Thyroid gland (tissue), 4 donors: ENCODE data around the gene PARD6B. TPM values are rescaled to one million over a fixed set of nuclear protein-coding genes. Genes with fewer than 3 reads are reported as not detected.
A peak's percentile ranks its signal among the peaks of the same experiment; 100 is the strongest.

ENCODE experiments used
- DNase-seq, 2 donors: peaks; one replicate each; pipeline ENCODE4 v3.0.0-alpha.2; 2019
- H3K27ac ChIP-seq, 3 donors: fragments of 200-600 bp; sonication (generic); 1 replicate in 2 of 3; 2 replicates in 1 of 3; pipeline ENCODE4 v1.5.1; 2016 to 2019; ENCODE audit warnings: mild to moderate bottlenecking in 1 of 3, moderate library complexity in 1 of 3
- H3K27me3 ChIP-seq: fragments of 200-600 bp; sonication (generic); one replicate; pipeline ENCODE4 v1.5.1; 2019
- H3K36me3 ChIP-seq, 2 donors: fragments of 200-600 bp; sonication (generic); one replicate each; pipeline ENCODE4 v1.5.1; 2016 to 2019
- H3K4me1 ChIP-seq, 2 donors: fragments of 200-600 bp; sonication (generic); one replicate each; pipeline ENCODE4 v1.5.1; 2017 to 2019
- H3K4me3 ChIP-seq, 3 donors: fragments of 200-600 bp; sonication (generic); replicated peaks in 1 of 3; 1 replicate in 2 of 3; 2 replicates in 1 of 3; pipeline ENCODE4 v1.5.1; 2016; ENCODE audit warnings: mild to moderate bottlenecking in 1 of 3
- H3K9me3 ChIP-seq: fragments of 200-600 bp; sonication (generic); one replicate; pipeline ENCODE4 v1.5.1; 2017
- POLR2A ChIP-seq, 2 donors: fragments of 450-650 bp; IDR thresholded peaks; one replicate each; pipeline ENCODE4 v1.6.1; 2017; ENCODE audit warnings: antibody characterized with exemption in 2 of 2, mild to moderate bottlenecking in 2 of 2, moderate library complexity in 1 of 2
- WGBS, 2 donors: methylation state at CpG; one replicate each; pipeline ENCODE4 v1.1.5; 2017; 5-methylcytosine and 5-hydroxymethylcytosine counted together
- intact Hi-C: fragments of 100-400 bp; cut with DNase I; formaldehyde crosslinking; loops from one replicate; pipeline ENCODE4 v1.15.1; 2023
- total RNA-seq, 4 donors: library from RNA; depleted of rRNA; stranded (reverse); fragments of >200 nt; gene quantifications; one replicate each; pipeline ENCODE4 v1.2.3, GENCODE V29; 2016
- TF ChIP-seq, protein P1 (sequence below), 6 experiments: fragments of 200-600 bp in 3 of 6; fragments of 450-650 bp in 3 of 6; sonication (generic) in 3 of 6; IDR thresholded peaks; one replicate each; pipeline ENCODE4 v1.5.1; 2016 to 2019; ENCODE audit warnings: antibody characterized with exemption in 6 of 6, mild to moderate bottlenecking in 2 of 6, inconsistent platforms in 1 of 6, moderate library complexity in 1 of 6

PARD6B gene
- total RNA-seq, 4 donors from 2014 or later: 14.3 to 18.1 (median 17.7) TPM

DNA sequence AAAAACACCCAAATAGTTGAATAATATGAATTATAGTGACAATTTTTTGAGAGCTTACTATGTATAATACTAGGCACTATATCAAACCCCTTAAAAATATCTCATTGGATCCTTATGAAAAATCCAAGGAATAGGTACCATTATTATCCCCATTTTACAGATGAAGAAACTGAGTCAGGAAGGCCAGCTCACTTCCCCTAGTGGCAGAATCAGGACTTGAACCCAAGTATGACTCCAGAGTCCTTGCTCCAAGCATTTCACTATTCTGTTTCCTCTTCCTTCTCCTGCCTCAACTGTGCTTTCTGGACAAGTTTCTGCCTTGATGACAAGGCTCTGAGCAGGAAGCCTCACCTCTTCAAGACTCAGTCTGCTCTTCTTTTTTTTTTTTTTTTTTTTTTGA lies 10.8 kb upstream of the PARD6B start:
- Histone ChIP-seq H3K36me3 (no peaks in the 10 kb centered on the region), H3K4me1 (peaks cover 13 to 15% of the 10 kb centered on the region in 2 donors), H3K4me3 (no peak overlapping the region), H3K27ac (no peak overlapping the region), H3K27me3 (no peaks in the 10 kb centered on the region), H3K9me3 (no peaks in the 10 kb centered on the region)
- intact Hi-C loops: no loop called here
- DNase-seq: no peak
- TF ChIP-seq, protein P1, sequence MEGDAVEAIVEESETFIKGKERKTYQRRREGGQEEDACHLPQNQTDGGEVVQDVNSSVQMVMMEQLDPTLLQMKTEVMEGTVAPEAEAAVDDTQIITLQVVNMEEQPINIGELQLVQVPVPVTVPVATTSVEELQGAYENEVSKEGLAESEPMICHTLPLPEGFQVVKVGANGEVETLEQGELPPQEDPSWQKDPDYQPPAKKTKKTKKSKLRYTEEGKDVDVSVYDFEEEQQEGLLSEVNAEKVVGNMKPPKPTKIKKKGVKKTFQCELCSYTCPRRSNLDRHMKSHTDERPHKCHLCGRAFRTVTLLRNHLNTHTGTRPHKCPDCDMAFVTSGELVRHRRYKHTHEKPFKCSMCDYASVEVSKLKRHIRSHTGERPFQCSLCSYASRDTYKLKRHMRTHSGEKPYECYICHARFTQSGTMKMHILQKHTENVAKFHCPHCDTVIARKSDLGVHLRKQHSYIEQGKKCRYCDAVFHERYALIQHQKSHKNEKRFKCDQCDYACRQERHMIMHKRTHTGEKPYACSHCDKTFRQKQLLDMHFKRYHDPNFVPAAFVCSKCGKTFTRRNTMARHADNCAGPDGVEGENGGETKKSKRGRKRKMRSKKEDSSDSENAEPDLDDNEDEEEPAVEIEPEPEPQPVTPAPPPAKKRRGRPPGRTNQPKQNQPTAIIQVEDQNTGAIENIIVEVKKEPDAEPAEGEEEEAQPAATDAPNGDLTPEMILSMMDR (IDR thresholded peaks at IDR 0.05): no peak
- TF ChIP-seq POLR2A (IDR thresholded peaks at IDR 0.05): no peak

DNA sequence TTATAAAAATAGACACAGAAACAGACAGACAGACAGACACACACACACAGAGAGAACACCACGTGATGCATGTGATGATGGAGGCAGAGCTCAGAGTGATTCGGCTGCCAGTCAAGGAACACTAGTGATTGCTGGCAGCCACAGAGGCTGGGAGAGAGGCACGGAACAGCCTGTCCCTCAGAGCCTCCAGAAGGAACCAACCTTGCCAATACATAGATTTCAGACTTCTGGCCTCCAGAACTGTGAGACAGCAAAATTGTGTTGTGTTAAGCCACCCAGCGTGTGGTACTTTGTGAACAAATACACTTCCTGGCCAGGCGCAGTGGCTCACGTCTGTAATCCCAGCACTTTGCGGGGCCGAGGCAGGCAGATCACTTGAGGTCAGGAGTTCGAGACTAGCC lies 9.5 kb upstream of the PARD6B start:
- H3K27me3 ChIP-seq: no peaks in the 10 kb centered on the region
- no peak overlapping the region for H3K4me3 ChIP-seq
- intact Hi-C loops: no loop called here
- H3K4me1 ChIP-seq: peaks cover 13 to 16% of the 10 kb centered on the region in 2 donors
- WGBS, 2 donors: 77 to 83% methylated on average over 9 of the region's 9 CpGs
- H3K36me3 ChIP-seq: no peaks in the 10 kb centered on the region
- no peak overlapping the region for H3K27ac ChIP-seq
- TF ChIP-seq, protein P1 (IDR thresholded peaks at IDR 0.05): no peak
- no peak for TF ChIP-seq POLR2A (IDR thresholded peaks at IDR 0.05)
- H3K9me3 ChIP-seq: no peaks in the 10 kb centered on the region
- peak in 1 of 2 donors; percentile 22 for DNase-seq

DNA sequence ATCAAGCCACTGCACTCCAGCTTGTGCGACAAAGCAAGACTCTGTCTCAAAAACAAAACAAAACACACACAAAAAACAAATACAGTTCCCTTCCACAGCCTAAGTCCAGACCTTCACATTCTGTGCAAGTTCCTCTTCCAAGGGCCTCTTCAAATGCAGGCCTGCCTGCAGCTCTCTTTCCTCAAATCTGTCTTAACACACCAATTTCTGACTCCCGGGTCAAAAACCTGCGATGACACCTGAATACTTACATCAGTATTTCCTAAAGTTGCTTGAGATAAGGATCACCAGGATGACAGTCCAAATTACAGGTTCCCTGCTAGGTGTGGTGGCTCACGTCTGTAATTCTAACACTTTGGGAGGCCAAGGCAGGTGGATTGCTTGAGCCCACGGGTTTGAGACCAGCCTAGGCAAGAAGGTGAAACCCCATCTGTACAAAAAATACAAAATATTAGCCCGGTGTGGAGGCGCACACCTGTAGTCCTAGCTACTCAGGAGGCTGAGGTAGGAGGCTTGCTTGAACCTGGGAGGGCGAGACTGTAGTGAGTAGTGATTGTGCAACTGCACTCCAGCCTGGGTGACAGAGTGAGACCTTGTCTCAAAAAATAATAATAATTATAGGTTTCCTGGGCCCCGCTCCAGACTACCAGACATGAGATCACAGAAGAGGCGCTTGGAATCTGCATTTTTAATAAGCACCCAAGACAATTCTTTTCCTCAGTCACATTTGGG lies 8.8 kb upstream of the PARD6B start:
- Histone ChIP-seq H3K4me3 (no peak overlapping the region), H3K4me1 (peaks cover 13 to 16% of the 10 kb centered on the region in 2 donors), H3K9me3 (no peaks in the 10 kb centered on the region), H3K36me3 (no peaks in the 10 kb centered on the region), H3K27ac (no peak overlapping the region), H3K27me3 (no peaks in the 10 kb centered on the region)
- intact Hi-C loops: no loop called here
- no peak for DNase-seq
- no peak for TF ChIP-seq POLR2A (IDR thresholded peaks at IDR 0.05)
- TF ChIP-seq, protein P1 (IDR thresholded peaks at IDR 0.05): no peak
- 91 to 92% methylated on average over 10 of the region's 10 CpGs for WGBS, 2 donors

DNA sequence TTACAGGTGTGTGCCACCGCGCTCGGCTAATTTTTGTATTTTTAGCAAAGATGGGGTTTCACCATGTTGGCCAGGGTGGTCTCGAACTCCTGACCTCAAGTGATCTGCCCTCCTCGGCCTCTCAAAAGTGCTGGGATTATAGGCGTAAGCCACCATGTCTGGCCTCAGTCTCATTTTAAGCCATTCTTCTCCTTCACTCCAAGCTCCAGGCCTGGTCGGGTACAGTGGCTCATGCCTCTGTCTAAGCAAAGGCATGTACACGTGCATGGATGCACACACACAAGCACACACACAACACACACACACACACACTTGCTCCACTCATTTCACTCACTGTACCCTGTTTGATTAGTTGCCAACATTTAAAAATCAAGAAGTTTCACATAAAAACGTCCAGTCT lies 7.7 kb upstream of the PARD6B start:
- Histone ChIP-seq H3K9me3 (no peaks in the 10 kb centered on the region), H3K4me3 (no peak overlapping the region), H3K27ac (no peak overlapping the region), H3K4me1 (peaks cover 13 to 24% of the 10 kb centered on the region in 2 donors), H3K27me3 (no peaks in the 10 kb centered on the region), H3K36me3 (no peaks in the 10 kb centered on the region)
- no peak for DNase-seq
- TF ChIP-seq, protein P1 (IDR thresholded peaks at IDR 0.05): no peak
- no peak for TF ChIP-seq POLR2A (IDR thresholded peaks at IDR 0.05)
- intact Hi-C loops: no loop called here
- WGBS, 2 donors: 81 to 83% methylated on average over 9 of the region's 9 CpGs

DNA sequence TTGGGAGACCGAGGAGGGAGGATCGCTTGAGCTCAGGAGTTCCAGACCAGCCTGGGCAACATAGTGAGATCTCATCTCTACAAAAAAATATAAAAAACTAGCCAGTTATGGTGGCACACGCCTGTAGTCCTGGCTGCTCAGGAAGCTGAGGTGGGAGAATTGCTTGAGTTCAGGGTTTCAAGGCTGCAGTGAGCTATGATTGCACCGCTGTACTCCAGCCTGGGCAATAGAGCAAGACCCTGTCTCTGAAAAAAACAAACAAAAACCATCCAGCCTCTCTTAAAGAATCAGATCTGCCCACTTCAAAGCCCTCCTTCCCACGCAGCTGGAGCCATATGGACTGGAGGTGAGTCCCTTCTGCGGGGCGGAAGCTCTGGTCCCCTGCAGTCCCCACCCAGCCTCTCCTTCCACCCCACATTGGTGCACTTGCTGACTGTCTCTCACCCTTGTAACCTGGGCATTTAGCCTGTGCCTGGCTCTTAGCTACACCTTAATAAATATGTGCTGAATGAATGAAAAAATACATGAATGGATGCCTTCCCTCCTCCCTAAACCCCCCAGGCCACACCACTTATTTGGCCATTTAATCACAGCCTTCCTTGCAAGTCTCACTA lies 7.2 kb upstream of the PARD6B start:
- H3K36me3 ChIP-seq: no peaks in the 10 kb centered on the region
- WGBS, 2 donors: 62 to 64% methylated on average over 7 of the region's 7 CpGs
- H3K4me1 ChIP-seq: peaks cover 13 to 24% of the 10 kb centered on the region in 2 donors
- peak in 1 of 2 donors; percentile 15 for DNase-seq
- no peak overlapping the region for H3K4me3 ChIP-seq
- H3K27ac ChIP-seq: peak overlapping the region in 2 of 3 donors; percentile 11 to 15
- TF ChIP-seq POLR2A (IDR thresholded peaks at IDR 0.05): no peak
- TF ChIP-seq, protein P1 (IDR thresholded peaks at IDR 0.05): no peak
- intact Hi-C loops: no loop called here
- H3K27me3 ChIP-seq: no peaks in the 10 kb centered on the region
- H3K9me3 ChIP-seq: no peaks in the 10 kb centered on the region
